SHP77 treated with DMSO at 0.1 percent for 48 hours (cell line): Measurements from ENCODE around the gene MACF1.

Source experiments
- DNase-seq: peaks from one replicate; lab custom pipeline; 2025; lab: John Stamatoyannopoulos, UW

MACF1 gene

GRCh38 chr1:39297551-39297950 lies 93.1 kb downstream of the MACF1 start:
- no peak for DNase-seq

DNA sequence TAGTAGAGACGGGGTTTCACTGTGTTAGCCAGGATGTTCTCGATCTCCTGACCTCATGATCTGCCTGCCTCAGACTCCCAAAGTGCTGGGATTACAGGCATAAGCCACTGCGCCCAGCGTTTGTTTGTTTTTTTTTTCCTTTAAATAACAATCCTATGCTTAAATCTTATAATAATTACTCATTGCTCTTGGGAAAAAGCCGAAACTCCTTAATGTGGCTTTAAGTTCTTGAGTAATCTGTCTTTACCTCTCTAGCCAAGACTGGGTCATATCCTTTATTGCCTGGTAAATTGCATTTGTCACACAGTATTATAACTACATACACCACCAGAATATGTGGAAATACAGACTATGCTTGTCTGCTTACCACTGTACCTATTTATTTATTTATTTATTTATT lies 97.1 kb downstream of the MACF1 start:
- DNase-seq, result no peak

DNA sequence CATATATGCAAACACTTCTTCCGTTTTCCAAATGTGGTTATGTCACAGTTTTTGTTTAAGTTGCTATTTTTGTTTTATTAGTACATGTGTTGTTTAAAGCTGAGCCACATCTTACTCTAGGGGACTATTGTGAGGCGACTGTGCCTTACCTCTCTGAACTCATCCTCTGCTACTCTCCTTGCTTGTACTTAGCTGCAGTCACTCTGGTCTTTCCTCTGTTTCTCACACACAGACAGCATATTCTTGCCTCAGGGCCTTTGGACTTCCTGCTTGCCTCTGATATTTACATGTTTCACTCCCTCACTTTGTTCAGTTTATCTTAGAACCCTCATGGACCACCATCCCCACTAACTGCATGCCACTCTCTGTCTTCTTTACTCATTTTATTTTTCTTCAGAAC lies 101.1 kb downstream of the MACF1 start:
- DNase-seq, result no peak

- DNase-seq, result no peak
Measured at GRCh38 chr1:39310015-39310414, 105.5 kb downstream of the MACF1 start.

DNA sequence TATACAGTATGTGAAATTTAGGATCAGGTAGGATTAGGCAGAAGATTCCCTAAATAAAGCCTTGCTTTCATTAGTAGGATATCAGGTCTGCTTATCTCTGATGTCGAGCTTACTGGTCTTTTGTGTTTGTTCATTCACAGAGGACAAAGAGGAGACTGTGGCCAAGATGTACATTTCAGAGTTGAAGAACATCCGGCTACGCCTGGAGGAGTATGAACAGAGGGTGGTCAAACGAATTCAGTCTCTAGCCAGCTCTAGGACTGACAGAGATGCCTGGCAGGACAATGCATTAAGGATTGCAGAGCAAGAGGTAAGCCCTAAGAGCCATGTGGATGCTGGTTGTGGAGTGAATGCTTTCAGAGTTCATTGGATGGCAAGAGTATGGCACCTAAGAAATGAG lies 106.2 kb downstream of the MACF1 start:
- no peak for DNase-seq

GRCh38 chr1:39317111-39317510 lies 112.6 kb downstream of the MACF1 start:
- DNase-seq, result no peak

DNA sequence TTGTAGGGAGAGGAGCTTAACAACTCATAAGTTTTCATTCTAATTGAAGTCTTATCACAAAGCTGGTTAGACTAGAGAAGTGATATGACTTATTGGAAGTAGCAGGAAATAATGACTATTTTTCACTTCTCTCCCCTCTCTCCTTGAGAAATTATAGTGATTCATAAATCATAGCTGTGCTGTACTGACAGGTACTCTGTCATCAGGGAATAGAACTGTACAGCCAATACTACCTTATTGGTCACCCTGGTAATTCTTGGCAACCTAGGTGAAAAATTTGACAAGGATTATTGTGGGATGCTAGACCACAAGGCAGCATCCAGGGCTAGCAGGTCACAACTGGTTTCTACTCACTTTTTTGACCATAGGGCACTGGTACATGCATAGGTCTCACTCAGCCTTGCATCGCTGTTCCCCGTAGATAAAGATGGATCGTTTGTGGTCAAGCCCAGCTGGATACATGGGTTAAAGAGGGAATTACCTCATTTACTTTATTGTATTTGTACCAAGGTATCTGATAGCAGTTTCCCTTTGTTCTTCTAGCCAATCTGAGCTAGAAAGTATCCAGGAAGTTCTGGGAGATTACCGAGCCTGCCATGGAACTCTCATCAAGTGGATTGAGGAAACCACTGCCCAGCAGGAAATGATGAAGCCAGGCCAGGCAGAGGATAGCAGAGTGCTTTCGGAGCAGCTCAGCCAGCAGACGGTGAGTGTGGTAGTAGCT lies 113.6 kb downstream of the MACF1 start:
- DNase-seq, result no peak

- DNase-seq, result no peak
Measured at GRCh38 chr1:39321979-39322378, 117.5 kb downstream of the MACF1 start.

DNA sequence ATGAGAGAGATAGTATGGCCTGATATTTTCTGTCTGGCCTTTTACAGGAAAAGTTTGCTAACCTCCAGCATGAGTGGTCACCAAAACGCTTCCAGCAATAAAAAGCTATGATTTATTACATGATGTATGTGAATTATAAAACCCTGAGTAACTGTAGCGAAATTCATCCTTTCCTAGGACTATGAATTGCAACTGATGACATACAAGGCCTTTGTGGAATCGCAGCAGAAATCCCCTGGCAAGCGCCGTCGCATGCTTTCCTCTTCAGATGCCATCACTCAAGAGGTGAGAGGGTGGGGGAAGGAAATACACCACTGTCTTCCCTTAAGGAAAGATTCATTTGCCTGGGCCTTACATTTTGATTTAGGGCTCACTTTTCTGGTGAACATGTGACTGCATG lies 117.9 kb downstream of the MACF1 start:
- no peak for DNase-seq

DNA sequence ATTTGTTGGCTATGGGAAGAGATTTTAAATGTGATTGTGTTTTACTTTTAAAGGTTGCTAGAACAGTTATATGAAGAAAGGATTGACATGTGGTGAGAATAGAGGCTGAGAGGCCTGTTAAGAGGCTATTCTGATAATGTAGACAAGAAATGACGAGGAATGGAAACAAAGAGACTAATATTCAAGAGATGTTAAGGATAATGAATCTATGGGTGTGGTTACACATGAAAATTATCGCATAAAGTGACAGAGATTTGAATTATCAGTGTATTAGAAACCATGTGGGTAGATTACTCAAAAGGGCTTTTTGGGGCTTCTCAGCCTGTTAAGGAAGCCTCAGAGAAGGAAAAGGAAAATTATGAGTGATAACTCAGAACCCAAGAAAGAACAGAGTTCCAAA lies 120.4 kb downstream of the MACF1 start:
- no peak for DNase-seq

- no peak for DNase-seq
Measured at GRCh38 chr1:39326836-39327235, 122.3 kb downstream of the MACF1 start.

- DNase-seq, result no peak
Measured at GRCh38 chr1:39328095-39328494, 123.6 kb downstream of the MACF1 start.

- no peak for DNase-seq
Measured at GRCh38 chr1:39328586-39329121, 124.2 kb downstream of the MACF1 start.

DNA sequence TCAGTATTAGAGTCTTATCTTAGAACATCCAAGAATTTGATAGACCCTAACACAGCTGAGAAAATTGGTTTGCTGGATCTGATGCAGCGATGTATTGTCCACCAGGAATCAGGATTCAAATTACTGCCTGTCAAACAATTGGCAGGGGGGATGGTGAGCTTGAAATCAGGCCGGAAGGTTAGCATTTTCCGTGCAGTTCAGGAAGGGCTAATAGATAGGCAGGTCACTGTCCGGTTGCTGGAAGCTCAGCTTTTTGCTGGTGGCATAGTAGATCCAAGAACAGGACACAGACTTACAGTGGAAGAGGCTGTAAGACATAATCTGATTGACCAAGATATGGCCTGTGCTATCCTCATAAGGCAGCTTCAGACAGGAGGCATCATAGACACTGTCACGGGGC lies 127.2 kb downstream of the MACF1 start:
- DNase-seq, result no peak

GRCh38 chr1:39332291-39332690 lies 127.8 kb downstream of the MACF1 start:
- DNase-seq, result no peak

- no peak for DNase-seq
Measured at GRCh38 chr1:39332828-39333227, 128.3 kb downstream of the MACF1 start.

- no peak for DNase-seq
Measured at GRCh38 chr1:39333296-39333695, 128.8 kb downstream of the MACF1 start.

DNA sequence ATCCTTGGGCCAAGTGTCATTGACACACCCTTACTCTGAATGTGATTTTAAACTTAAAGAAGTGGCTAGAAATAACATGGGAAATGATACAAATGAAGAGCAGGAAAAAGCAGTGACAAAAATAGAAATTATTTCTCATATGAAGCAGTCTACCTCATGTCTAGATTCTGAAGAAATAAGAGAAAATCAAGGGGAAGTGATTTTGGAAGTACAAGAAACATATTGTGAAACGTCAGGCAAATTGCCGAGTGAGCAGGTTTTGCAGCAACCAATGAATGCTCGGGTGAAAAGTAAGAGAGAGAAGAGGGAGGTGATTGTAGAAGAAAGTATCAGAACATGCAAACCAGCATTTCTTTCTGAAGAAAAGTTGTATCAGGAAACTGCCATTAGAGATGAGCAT lies 130.7 kb downstream of the MACF1 start:
- DNase-seq, result no peak

- no peak for DNase-seq
Measured at GRCh38 chr1:39337067-39337466, 132.6 kb downstream of the MACF1 start.

DNA sequence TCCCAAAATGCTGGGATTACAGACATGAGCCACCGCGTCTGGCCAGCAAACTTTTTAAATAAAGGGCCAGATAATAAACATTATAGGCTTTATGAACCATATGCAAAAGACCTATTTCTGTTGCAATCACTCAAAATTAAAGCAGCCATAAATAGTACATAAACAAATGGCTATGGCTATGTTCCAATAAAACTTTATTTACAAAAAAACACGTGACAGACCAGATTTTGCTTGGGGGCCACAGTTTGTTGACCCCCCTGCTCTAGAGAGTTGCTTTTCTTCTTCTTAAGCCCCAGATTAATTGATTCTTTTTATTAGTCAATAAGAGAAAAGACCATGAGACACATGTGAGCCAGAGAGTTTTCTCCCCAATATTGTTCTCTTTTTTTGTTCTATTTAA lies 138.3 kb downstream of the MACF1 start:
- DNase-seq, result no peak

- DNase-seq, result no peak
Measured at GRCh38 chr1:39344394-39345154, 140.1 kb downstream of the MACF1 start.

- no peak for DNase-seq
Measured at GRCh38 chr1:39346872-39347271, 142.4 kb downstream of the MACF1 start.

DNA sequence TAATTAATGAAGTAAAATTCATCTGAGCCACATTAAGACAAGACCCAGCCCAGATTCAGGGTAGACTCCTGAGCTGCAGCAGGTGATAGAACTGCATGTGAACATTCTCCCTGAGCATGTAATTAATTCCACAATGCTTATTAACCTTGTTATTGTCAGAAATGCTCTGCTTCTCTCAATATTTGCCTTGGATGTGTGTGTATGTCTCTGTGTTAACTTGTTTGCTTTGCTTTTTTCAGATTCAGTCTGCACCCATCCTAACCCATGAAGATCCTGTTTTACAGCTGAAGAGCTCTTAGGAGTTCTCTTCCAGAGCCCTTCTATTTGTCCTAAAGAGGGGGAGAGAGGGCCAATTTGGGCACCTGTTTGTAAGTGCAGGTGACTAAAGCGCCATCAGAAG lies 143.8 kb downstream of the MACF1 start:
- DNase-seq, result no peak
